Cerebellar nuclear complex (tissue), 1 donor: ENCODE results near the gene IQCE.

ENCODE experiments used
- DNase-seq, 2 experiments: peaks; one replicate each; lab custom pipeline; 2025; lab: John Stamatoyannopoulos, UW

The IQCE gene

DNA sequence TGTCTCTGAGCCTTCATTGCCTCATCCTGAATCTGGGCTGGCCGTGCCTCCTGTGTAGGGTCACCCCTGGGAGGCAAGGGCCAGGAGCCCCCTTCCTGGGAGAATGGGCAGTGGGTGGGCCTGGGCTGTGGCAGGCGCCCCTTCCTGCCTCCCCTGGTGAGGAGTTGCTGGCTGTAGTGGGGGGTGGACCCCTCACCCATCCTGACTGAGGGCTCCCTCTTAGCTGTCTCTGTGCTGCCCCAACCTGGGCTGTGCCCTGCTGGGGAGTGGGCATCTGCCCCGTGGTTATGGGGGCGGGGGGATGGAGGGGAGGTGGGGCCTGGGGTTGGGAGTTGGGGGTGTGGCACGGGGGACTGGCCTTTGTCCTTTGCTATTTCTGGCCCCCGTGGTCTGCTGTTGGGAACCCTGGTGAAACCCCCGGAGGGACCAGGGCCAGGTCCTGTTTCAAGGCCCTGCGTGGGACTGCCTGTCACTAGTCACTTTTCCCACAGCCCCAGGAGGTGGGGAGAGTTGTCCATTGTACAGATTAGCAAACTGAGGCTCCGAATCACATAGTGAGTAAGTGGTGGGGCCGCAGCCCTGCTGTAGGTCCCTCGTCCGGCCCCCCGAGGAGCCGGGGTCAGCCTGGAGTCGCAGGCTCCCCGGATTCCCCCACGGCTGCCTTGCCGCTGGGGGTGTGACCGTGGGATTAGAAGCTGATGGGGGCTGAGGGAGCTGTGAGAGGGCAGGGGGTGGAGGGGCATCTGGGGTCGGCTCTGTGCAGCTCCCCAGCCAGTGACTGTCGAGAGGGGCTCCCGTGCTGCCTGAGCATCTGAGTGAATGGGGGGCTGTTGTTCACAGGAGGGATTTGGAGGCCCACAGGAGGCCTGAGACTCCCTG lies 75.7 kb downstream of the IQCE start:
- no peak for DNase-seq

DNA sequence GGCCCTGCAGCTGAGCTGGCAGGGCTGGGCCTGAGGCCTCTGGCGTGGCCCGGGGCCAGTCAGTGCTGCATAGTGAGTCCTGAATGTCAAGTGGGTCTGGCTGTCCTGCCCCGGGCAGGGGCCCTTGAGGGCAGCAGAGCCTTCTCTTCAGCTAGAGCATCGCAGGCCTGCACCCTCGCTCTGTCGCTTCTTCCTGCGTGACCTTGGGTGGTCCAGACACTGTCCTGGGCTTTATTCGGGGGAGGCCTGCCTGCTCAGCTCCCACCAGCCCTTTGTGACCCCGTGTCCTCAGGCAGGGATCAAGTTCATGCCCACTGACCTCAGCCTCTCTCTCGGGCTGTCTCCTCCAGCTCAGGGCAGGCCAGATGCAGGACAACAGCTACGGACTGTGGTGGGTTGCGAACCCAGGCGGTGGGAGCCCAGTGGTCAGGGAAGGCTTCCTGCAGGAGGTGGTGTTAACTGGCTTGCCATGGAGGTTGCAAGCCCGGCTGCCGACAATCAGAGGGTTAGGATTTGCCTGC lies 76.4 kb downstream of the IQCE start:
- no peak for DNase-seq

DNA sequence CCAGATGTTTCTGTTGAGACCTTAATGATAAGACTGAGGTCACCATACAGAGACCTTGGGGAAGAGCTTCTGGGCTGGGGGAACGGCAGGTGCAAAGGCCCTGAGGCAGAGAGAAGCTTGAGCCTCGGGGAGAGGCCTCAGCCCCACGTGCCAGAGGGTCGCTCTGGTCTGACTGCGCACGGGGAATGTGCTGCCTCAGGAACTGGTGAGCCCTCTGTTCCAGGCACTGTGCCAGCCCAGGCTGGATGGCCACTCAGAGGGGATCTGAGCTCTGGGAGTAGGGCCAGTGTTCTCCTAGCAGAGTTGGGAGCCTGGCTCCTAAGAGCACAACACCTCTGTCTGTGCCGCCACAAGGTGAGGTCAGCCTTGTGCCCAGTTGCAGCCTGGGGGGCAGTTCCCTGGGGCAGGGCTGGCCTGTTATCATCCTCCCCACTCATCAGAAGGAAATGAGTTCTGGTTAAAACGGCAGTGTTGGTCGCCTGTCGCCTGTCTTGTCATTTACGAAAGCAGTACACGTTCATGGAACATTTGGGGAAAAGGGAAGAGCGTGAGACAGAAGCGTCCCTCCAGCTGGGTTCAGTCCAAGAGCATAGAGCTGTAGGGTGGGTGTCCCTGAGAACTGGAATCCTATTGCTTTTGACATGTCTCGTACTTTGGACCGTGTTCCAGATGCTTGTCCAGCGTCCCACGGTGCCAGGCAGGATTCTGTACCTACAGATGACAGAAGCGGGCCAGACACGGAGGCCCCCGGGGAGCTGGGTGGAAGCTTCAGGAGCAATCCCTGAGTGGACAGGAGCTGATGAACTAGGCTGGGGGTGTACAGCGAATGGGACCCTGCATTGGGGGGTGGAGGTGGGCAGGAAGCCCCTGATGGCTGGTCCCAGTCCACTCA lies 77.3 kb downstream of the IQCE start:
- no peak for DNase-seq

DNA sequence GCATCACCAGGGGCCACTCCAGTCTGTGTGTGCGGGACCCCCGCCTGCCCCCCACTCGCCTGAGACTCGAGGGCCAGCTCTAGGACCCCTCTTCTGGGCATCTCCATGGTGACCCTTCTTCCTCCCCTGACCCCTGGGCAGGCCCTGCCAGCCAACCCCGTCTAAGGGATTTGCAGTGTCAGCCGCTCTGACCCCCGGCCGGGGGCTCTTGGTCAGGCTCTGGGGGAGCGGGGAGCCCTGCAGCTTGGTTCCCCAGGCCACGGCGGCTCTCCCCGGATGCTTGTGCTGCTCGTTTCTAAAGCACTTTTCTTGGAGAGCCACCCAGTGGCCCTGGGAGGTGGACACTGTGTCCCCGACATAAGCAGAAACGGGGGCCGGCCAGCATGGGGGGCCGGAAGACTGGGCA lies 78.3 kb downstream of the IQCE start:
- DNase-seq: no peak

DNA sequence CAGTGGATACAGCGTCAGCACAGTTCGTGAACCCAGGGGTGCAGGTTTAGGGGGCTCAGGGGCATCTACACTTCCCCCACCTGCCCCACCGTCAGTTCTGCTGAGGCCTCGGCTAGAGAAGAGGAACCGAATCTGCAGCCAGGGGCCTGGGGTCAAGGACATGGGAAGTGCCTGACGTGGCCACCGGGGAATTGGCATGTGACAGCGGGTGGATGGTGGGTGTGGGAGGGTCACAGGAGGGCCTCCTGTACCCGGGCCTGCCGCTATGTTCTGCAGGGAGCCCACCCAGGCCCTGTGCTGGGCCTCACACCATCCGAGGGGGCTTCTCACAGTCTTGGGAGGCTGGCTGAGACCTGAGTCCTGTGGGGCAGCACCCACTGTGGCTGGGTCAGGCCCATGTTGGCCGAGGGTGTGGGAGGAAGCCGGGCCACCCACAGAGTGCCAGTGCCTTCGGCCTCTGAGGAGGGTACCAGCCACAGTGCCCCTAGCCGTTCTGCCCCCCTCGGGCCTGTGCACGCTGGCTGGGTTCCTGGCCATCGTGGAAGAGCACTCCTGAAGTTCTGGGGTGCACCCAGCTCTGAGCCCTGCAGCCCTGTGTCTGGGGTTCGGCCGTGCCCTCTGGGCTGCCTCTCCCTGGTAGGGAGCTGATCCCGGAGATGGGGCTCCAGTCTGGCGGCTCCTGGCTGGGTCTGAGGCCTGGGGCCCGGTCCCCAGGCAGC lies 78.9 kb downstream of the IQCE start:
- DNase-seq: no peak

DNA sequence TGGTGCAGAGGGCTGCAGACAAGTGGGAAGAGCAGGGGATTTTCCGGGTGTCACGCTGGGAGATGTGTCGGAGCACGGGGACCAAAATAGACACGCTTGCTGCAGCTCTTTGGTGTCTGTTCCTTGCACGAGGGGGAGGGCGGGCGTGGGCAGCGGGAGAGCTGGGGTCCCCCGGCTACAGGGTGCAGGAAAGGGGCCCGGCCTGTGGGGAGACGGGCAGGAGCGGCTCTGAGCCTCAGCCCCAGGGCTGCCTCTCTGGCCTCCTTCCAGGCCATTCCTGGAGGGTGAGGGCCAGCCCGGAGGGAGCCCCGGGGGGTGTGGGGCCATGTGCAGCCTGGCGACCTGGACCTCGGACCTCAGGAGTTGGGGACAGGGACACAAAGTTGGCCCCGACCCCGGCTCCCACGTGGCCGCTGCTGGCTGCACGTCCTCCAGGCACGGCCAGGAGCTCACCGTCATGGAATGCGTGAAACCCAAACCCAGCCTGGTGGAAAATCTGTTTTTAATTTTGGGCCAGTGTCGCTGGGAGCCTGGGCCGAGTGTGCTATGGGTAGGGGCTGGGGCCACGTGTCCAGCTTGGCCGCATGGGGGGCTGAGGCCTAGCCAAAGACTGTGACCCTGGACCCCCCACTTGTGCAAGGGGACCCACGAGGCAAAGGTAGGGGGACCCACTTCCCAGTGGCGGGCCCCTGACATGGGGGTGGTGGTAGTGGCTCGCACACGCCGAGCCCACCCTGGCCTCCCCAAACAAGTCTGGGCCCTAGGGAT lies 79.6 kb downstream of the IQCE start:
- no peak for DNase-seq

DNA sequence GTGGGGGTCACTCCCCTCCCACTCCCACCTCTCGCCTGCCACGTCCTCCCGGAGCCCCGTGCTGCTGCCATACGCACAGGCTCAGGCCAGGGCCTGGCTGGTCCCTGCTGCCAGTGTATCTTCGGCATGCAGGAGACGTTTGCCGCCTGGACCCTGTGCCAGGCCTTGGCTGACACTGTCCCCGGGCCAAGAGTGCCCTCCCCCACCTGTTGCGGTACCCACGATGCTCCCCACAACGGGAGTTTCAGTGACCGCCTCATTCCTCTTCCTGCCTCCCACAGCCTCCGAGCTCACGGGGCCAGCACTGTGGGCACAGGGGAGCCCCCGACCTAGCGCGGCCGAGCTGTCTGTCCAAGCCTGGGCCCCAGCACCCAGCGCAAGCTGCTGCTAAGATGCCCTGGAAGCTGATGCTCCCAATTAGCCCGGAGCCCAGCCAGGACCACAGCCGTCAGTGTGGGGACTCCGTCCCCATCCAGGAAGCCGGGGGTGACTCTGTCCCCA lies 80.5 kb downstream of the IQCE start:
- no peak for DNase-seq

DNA sequence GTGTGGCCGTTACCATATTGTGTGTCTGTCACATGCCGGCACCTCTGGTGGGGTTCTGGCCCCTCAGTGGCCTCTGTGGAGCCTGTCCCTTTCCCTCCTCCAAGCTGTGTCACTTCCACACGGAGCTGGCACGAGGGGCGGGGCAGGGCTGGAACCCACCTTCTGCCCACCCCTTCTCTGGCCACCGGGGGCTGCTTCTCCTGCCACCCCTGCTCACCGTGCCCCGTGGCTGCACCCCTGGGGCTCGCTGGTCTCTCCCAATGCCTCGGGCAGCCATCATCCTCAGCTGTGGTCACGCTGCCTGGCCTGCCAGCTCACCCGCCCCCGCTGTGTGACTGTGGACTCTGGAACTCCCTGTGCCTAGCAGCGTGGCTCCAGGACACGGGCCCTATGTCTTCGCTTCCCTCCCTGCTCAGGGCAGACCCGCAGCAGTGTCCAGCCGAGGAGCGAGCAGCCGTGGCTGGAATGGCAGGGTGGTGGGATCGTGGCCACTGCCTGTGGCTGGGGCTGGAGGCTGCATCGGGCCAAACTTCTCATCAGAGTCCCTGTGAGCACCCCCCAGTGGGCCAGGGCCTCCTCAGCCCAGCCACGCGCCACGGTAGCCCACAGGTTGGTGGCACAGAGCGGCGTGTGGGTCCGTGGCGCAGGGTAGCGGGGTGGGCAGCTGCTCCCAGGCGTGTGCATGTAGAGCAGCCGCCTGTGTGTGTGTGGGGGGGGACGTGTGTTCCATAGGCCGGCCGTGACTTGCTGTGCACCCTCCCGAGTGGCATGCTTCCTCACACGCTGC lies 81.1 kb downstream of the IQCE start:
- no peak for DNase-seq

DNA sequence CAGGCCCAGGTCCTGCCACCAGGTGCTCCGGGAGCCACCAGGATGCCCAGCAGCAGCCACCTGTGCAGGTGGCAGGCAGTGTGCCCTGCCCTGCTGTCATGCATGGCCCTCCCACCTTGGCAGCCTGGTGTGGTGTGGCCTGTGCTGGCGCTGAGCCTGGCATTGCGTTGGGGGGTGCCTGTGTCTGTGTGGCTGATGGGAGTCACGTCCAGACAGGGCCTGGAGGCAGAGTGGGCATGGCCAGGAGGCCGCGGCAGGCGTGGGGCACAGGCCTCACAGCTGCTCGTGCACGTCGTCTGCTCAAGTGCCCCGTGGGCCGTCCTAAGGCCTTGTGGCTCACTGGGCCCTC lies 81.7 kb downstream of the IQCE start:
- DNase-seq: peak; percentile 9 to 44

DNA sequence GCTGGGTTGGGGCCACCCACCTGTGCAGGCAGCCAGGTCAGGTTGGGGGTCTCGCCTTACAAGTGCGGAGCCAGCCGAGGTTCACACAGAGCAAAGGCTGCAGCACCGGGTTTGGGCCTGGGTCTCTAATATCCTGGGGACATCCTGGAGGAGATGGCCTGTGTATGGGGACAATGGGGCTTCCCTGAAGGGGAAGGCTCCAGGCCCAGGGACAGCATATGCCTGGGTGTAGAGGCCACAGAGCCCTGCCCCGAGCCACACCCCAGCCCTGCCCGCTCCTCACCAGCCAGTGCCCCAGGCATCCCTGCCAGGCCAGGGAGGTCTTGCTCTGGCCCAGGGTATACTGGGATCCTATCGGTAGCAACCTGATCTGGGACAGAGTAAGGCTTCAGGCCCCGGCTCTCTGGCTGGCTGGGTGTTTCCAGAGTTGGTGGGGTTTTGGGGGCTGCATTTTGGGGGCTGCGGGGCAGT lies 82.1 kb downstream of the IQCE start:
- DNase-seq: no peak

DNA sequence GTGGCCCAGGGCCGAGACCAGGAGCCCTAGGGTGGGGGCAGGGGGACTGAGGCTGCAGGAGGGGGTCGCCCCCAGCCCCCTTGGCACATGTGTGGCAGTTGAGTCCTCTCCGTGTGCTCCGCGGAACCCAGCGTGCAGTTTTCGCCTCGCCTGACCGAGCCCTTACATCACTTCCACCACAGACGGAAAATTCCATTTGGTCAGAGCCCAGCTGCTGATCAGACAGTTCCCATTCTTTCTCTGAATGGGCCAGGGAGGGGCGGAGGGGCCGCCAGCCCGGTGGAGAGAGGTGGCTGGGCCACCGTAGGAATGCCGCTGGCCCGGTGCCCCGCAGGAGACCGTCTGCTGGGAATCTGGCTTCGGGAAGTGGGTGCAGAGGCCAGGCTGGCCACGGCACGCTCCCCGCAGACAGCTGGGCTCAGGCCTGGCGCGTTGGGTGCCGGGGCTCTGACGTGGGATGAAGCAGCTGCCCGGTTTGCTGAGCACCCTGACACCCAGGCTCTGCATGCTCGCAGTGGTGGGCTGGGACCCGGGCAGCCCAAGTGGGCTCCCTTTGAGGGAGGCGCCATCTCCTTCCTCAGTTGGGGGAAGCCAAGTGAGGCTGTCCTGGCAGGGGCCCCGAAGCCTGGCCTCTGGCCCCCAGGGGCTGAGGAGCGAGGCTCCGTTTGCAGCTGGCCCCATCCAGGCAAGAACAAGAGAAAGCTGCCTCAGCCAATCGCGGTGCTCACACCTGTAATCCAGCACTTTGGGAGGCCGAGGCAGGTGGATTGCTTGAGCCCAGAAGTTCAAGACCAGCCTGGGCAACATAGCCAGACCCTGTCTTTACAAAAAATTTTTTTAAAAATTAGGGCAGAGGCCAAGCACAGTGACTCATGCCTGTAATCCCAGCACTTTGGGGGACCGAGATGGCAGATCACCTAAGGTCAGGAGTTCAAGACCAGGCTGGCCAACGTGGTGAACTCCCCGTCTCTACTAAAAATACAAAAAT lies 82.9 kb downstream of the IQCE start:
- peak in 1 of 2 experiments; percentile 76 for DNase-seq

DNA sequence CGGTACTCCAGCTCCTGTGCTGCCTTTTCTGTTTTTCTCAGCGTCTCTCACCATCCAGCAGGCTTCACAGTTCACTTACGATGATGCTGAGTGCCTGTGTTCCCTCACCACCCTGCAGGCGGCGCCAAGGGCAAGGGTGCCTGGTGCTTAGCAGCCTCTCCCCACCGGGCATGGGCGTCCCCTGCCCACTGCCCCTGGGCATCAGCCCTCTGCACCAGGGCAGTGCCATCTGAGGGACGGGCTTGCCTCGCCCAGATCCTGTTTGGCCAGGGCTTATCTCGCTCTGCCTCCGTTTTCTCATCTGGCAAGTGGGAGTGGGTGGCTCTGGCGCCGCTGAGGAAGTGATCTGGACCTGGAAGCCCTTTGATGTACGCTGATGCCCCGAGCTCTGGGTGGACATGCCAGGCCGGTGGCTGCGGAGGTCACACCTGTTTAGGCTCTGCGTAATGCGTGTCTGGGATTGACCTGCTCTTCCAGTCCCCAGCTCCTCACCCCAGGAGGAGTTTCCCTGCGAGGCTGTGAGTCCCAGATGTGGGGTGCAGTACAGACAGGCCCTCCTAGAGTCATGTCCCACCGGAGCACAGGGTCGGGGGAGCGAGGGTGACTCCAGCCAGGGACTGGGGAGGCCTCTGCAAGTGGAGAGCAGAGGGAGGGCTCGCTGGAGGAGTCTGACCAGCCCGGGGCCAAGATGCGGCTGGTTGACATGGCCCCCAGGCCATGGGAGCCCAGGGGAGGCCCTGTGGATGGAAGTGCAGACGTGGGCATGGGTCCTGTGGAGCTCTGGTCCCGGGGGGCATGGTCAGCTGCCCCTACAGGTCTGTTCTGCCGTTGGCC lies 84.8 kb downstream of the IQCE start:
- DNase-seq: no peak

DNA sequence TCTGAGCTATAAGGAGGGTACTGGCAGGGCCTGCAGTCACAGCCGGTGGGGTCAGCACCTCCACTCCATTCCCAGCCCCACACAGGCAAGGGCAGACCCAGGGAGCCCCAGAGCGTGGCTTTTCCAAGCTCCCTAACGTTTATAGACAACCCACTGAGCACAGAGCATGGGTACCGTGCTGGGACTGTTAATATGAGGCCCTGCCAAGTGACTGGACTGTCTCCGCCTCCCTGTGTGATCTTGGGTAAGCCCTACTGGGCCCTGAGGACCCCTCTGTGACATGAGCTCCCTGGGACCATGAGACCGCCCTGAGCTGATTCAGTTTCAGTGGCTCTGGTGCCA lies 85.4 kb downstream of the IQCE start:
- no peak for DNase-seq

DNA sequence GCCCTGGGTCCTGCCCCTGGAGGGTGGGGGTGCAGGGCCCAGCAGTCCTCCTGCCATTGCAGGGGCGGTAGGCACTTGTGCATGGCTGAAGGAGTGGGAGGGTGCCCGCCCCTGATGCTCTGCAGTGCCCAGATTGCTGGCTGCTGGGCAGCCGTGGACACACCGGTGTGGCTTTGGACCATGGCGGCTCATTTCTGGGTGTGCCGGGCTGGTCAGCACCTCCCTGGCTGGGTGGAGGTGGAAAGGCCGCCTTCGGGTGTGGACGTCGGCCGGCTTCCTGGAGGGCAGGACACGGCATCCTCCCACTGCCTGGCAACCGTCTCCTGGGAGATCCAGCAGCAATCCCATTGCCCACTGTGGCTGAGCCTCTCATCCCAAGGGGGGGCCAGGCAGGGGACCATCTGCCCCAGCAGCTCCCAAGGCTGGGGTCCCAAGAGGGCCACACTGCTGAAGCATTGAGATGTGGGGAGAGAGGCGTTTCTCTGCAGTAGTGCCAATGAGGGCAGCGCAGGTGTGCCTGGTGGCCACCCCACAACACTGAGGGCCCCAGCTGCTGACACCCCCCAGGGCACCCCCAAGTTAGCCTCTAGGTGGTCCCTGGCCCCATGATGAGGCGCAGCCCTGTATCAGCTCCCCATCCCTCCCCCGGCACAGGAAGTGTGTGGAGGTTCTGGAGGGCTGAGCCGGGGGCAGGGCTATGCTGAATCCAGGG lies 85.9 kb downstream of the IQCE start:
- no peak for DNase-seq

DNA sequence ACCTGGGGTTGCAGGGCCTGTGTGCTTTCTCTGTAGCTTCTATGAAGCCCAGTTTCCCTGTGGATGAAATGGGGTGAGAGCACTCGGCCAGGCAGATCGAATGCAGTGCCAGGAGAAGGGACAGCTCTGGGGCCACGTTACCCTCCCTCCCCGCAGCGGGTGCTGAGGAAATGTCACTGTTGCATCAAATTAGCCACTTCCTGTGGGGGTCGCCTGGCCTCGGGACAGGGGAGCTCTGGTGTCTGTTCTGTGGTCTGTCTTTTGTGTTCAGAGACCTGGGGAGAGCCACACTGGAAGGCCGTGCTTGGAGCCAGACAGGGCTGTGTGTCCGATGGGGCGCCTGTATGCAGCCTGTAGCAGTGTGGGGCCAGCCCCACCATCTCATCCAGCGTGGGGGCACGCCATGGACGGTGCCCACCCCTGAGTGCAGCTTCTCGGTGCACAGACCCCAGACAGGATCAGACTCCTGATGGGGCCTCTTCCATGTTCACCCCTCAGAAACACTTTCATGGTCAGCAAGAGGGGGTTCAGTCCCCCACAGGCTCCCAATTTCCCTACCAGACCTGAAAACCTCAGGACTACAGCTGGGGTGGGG lies 86.6 kb downstream of the IQCE start:
- no peak for DNase-seq

DNA sequence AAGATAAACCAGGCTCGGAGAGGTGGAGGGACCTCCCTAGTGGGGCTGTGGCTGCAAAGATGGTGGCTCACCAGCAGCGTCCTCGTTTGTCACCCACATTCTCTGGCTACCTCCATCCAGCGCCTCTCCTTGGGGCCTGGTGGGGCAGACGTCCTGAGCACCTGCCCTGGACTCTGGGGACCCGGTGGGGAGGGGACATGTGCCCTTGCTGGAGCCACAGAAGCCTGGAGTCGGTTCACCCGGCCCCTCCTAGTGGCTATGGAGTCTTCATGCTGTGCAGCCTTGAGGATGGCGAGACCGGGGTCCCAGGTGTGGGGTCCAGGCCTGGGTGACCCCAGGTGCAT lies 87.5 kb downstream of the IQCE start:
- DNase-seq: no peak
